ENCODE results near the gene GSG1. TPM values are rescaled to one million over a fixed set of nuclear protein-coding genes. Genes with fewer than 3 reads are reported as not detected.
"Not testable (repeated sequence)": the region's sequence is repeated elsewhere in the genome, so short reads cannot be mapped to it uniquely, and the experiment has no call there.

Gene GSG1
- total RNA-seq, 2 experiments from 2014 or later: not detected

- Mint-ChIP-seq H3K27ac (no peak overlapping the region), H3K9me3 (no peaks in the 10 kb centered on the region), H3K4me1 (ENCODE audit: low read depth) (no peaks in the 10 kb centered on the region), H3K27me3 (no peaks in the 10 kb centered on the region), H3K4me3 (no peak overlapping the region), H3K36me3 (ENCODE audit: low read depth) (peaks cover 51% of the 10 kb centered on the region)
- Histone ChIP-seq H3K4me3 (ENCODE audit: low read length) (no peak overlapping the region), H3K27me3 (ENCODE audit: control insufficient read depth in 1 of 2, insufficient read depth in 2 of 2, low read length in 2 of 2) (no peaks in the 10 kb centered on the region), H3K36me3 (ENCODE audit: insufficient read depth, low read length) (peaks cover 15% of the 10 kb centered on the region), H3K4me1 (ENCODE audit: insufficient read depth, low read length) (no peaks in the 10 kb centered on the region), H3K27ac (ENCODE audit: low read depth in 1 of 2, low read length in 2 of 2) (no peak overlapping the region), H3K9me3 (ENCODE audit: control insufficient read depth in 1 of 2, insufficient read depth in 1 of 2, low read length in 2 of 2) (no peaks in the 10 kb centered on the region)
- POLR2A ChIA-PET: no interaction called here
- TF ChIP-seq CTCF (IDR thresholded peaks at IDR 0.05): no peak
- intact Hi-C loops (cut with DNase I, micrococcal nuclease): no loop called here
- CTCF ChIA-PET: no interaction called here
- DNase-seq: no peak
- ATAC-seq (ENCODE audit: poor library complexity): no peak
These were observed 42.9 kb downstream of the GSG1 start for GRCh38 chr12:13060581-13060980.

GRCh38 chr12:13053617-13054016 lies 49.9 kb downstream of the GSG1 start:
- H3K9me3 Mint-ChIP-seq; H3K4me3 ChIP-seq (ENCODE audit: low read length); H3K27ac ChIP-seq (ENCODE audit: low read depth in 1 of 2, low read length in 2 of 2); H3K27ac Mint-ChIP-seq; POLR2A ChIA-PET; H3K9me3 ChIP-seq (ENCODE audit: control insufficient read depth in 1 of 2, insufficient read depth in 1 of 2, low read length in 2 of 2); DNase-seq; ATAC-seq (ENCODE audit: poor library complexity); H3K27me3 Mint-ChIP-seq; H3K36me3 ChIP-seq (ENCODE audit: insufficient read depth, low read length); intact Hi-C loops (cut with DNase I, micrococcal nuclease); H3K4me1 ChIP-seq (ENCODE audit: insufficient read depth, low read length); H3K4me3 Mint-ChIP-seq; H3K4me1 Mint-ChIP-seq (ENCODE audit: low read depth); H3K27me3 ChIP-seq (ENCODE audit: control insufficient read depth in 1 of 2, insufficient read depth in 2 of 2, low read length in 2 of 2): not testable (repeated sequence)
- CTCF ChIA-PET: interaction anchor here (0.6 kb wide), 1 partner anchor 413 kb away, joined by 3 read pairs; no protein-coding TSS in a partner anchor
- H3K36me3 Mint-ChIP-seq (ENCODE audit: low read depth): peaks cover 27% of the 10 kb centered on the region

GRCh38 chr12:13052421-13052820 lies 51.0 kb downstream of the GSG1 start:
- Mint-ChIP-seq H3K36me3 (ENCODE audit: low read depth) (peaks cover 19% of the 10 kb centered on the region), H3K27me3 (no peaks in the 10 kb centered on the region), H3K9me3 (peaks cover 2% of the 10 kb centered on the region), H3K4me1 (ENCODE audit: low read depth) (no peaks in the 10 kb centered on the region), H3K27ac (no peak overlapping the region), H3K4me3 (no peak overlapping the region)
- POLR2A ChIA-PET: interaction anchor here (1.0 kb wide), 1 partner anchor 52 kb away, joined by 3 read pairs; no protein-coding TSS in a partner anchor
- Histone ChIP-seq H3K4me1 (ENCODE audit: insufficient read depth, low read length) (no peaks in the 10 kb centered on the region), H3K36me3 (ENCODE audit: insufficient read depth, low read length) (no peaks in the 10 kb centered on the region), H3K4me3 (ENCODE audit: low read length) (no peak overlapping the region), H3K27me3 (ENCODE audit: control insufficient read depth in 1 of 2, insufficient read depth in 2 of 2, low read length in 2 of 2) (no peaks in the 10 kb centered on the region), H3K9me3 (ENCODE audit: control insufficient read depth in 1 of 2, insufficient read depth in 1 of 2, low read length in 2 of 2) (no peaks in the 10 kb centered on the region), H3K27ac (ENCODE audit: low read depth in 1 of 2, low read length in 2 of 2) (no peak overlapping the region)
- DNase-seq: no peak
- CTCF ChIA-PET: interaction anchor here (1.3 kb wide), 1 partner anchor 226 kb away, joined by 3 read pairs; no protein-coding TSS in a partner anchor
- TF ChIP-seq CTCF (IDR thresholded peaks at IDR 0.05): no peak
- ATAC-seq (ENCODE audit: poor library complexity): no peak
- intact Hi-C loops (cut with DNase I, micrococcal nuclease): no loop called here

GRCh38 chr12:13049816-13050215 lies 53.7 kb downstream of the GSG1 start:
- Mint-ChIP-seq H3K4me1 (ENCODE audit: low read depth) (peaks cover 12% of the 10 kb centered on the region), H3K27me3 (no peaks in the 10 kb centered on the region), H3K9me3 (peaks cover 2% of the 10 kb centered on the region), H3K36me3 (ENCODE audit: low read depth) (peaks cover 2% of the 10 kb centered on the region), H3K27ac (no peak overlapping the region), H3K4me3 (no peak overlapping the region)
- ChIA-PET POLR2A (no interaction called here), CTCF (interaction anchor here (0.6 kb wide), 1 partner anchor 320 kb away, joined by 5 read pairs; no protein-coding TSS in a partner anchor)
- Histone ChIP-seq H3K4me1 (ENCODE audit: insufficient read depth, low read length) (peaks cover 2% of the 10 kb centered on the region), H3K36me3 (ENCODE audit: insufficient read depth, low read length) (no peaks in the 10 kb centered on the region), H3K27me3 (ENCODE audit: control insufficient read depth in 1 of 2, insufficient read depth in 2 of 2, low read length in 2 of 2) (no peaks in the 10 kb centered on the region), H3K4me3 (ENCODE audit: low read length) (no peak overlapping the region), H3K27ac (ENCODE audit: low read depth in 1 of 2, low read length in 2 of 2) (no peak overlapping the region), H3K9me3 (ENCODE audit: control insufficient read depth in 1 of 2, insufficient read depth in 1 of 2, low read length in 2 of 2) (no peaks in the 10 kb centered on the region)
- intact Hi-C loops (cut with DNase I, micrococcal nuclease): no loop called here
- no peak for ATAC-seq (ENCODE audit: poor library complexity)
- TF ChIP-seq CTCF (IDR thresholded peaks at IDR 0.05): no peak
- DNase-seq: no peak

All from CD4-positive, alpha-beta T cell (primary cell).